Measurements from ENCODE around the gene XG. TPM values are rescaled to one million over a fixed set of nuclear protein-coding genes. Genes with fewer than 3 reads are reported as not detected.
"Not testable (repeated sequence)": the region's sequence is repeated elsewhere in the genome, so short reads cannot be mapped to it uniquely, and the experiment has no call there.

XG gene
- total RNA-seq, 1 donor from 2014 or later, result not detected

DNA sequence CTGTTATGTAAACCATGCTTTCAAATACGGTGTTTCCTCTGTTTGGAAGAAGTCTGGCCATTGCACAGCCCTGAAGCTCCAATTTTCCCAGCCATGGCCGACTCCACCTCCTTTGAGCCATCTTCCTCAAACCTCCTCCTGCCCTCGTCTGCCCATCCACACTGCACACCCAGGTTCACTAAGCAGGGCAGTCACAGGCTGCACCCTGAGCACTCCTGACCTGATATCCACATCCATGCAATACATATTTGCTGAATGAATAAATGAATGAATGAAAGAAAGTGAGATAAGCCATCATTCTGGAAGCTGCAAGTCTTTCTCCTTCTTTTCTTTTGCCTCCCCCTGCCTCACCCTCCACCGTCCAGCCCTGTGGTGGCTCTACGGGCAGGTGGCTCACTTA, 22.2 kb downstream of the XG start:
- TF ChIP-seq, protein P1, sequence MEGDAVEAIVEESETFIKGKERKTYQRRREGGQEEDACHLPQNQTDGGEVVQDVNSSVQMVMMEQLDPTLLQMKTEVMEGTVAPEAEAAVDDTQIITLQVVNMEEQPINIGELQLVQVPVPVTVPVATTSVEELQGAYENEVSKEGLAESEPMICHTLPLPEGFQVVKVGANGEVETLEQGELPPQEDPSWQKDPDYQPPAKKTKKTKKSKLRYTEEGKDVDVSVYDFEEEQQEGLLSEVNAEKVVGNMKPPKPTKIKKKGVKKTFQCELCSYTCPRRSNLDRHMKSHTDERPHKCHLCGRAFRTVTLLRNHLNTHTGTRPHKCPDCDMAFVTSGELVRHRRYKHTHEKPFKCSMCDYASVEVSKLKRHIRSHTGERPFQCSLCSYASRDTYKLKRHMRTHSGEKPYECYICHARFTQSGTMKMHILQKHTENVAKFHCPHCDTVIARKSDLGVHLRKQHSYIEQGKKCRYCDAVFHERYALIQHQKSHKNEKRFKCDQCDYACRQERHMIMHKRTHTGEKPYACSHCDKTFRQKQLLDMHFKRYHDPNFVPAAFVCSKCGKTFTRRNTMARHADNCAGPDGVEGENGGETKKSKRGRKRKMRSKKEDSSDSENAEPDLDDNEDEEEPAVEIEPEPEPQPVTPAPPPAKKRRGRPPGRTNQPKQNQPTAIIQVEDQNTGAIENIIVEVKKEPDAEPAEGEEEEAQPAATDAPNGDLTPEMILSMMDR (IDR thresholded peaks at IDR 0.05), result no peak
- intact Hi-C loops (cut with micrococcal nuclease), result no loop called here
- no peak overlapping the region for H3K27ac Mint-ChIP-seq
- ATAC-seq (ENCODE audit: low read depth) (no peak), DNase-seq (no peak)
- ChIA-PET CTCF (no interaction called here), POLR2A (no interaction called here)
- peaks cover 16% of the 10 kb centered on the region for H3K9me3 Mint-ChIP-seq
- H3K27me3 Mint-ChIP-seq, result peaks cover 12% of the 10 kb centered on the region
- no peaks in the 10 kb centered on the region for H3K4me1 Mint-ChIP-seq
- no peak overlapping the region for H3K4me3 Mint-ChIP-seq
- H3K36me3 Mint-ChIP-seq (ENCODE audit: low read depth), result no peaks in the 10 kb centered on the region

DNA sequence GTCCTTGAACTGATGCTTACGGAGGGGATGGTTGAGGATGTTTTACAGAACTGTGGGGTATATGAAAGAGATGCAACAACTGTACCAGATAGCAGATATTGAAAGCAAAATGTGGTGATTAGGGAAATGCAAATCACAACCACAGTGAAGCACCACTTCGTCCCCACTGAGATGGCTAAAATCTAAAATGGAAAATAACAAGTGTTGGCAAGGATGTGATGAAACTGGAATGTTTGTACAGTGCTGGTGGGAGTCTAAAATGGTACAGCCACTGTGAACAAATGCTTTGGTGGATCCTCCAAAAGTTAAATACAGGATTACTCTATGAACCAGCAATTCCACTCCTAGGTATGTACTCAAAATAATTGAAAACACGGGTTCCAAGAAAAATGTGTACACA, 22.9 kb downstream of the XG start:
- TF ChIP-seq, protein P1 (IDR thresholded peaks at IDR 0.05), result no peak
- H3K4me3 Mint-ChIP-seq, result no peak overlapping the region
- ChIA-PET CTCF (no interaction called here), POLR2A (no interaction called here)
- DNase-seq (no peak), ATAC-seq (ENCODE audit: low read depth) (no peak)
- intact Hi-C loops (cut with micrococcal nuclease), result no loop called here
- peaks cover 7% of the 10 kb centered on the region for H3K27me3 Mint-ChIP-seq
- H3K36me3 Mint-ChIP-seq (ENCODE audit: low read depth), result no peaks in the 10 kb centered on the region
- no peaks in the 10 kb centered on the region for H3K4me1 Mint-ChIP-seq
- H3K27ac Mint-ChIP-seq, result no peak overlapping the region
- peaks cover 14% of the 10 kb centered on the region for H3K9me3 Mint-ChIP-seq

DNA sequence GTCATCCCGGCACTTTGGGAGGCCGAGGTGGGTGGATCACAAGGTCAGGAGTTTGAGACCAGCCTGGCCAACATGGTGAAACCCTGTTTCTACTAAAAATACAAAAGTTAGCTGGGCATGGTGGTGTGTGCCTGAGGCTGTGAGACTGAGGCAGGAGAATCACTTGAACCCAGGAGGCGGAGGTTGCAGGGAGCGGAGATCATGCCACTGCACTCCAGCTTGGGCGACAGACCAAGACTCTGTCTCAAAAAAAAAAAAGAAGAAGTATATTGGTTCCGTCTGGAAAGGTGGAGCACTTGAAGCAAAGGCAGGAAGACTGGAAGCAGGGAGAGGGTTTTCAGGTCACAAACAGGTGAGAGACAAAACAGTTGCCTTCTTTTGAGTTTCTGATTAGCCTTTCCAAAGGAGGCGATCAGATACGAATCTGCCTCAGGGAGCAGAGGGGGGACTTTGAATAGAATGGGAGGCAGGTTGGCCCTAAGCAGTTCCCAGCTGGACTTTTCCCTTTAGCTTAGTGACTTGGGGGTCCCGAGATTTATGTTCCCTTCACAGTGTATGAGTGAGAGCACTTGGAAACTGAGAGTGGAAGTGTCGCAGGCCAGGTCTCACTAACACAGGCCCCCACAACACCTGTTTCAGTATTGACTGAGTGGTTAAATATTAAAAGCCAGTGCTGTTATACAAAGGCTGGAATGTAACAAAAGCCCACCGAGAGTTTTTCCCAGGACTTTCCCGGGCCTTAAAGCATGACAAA, 28.8 kb downstream of the XG start:
- H3K36me3 Mint-ChIP-seq (ENCODE audit: low read depth); ATAC-seq (ENCODE audit: low read depth); intact Hi-C loops (cut with micrococcal nuclease); H3K9me3 Mint-ChIP-seq; DNase-seq; H3K4me3 Mint-ChIP-seq; POLR2A ChIA-PET; H3K4me1 Mint-ChIP-seq; H3K27me3 Mint-ChIP-seq; H3K27ac Mint-ChIP-seq; CTCF ChIA-PET: not testable (repeated sequence)

DNA sequence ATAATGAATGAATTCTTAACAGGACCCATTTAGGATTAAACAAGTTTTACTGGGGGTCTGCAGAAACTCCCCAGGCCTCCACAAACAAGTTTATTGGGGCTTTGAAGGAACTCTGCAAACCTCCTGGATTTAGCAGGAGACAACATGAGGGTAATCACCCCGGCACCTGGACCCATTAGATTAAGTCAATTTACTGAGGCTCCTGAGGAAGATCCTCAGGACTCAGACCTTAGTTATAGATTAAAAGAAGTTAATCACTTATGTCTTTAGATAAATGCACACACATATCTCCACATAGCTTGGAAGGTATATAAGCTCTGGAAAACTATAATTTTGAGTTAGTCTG, 29.4 kb downstream of the XG start:
- Mint-ChIP-seq H3K4me1 (no peaks in the 10 kb centered on the region), H3K27ac (no peak overlapping the region), H3K36me3 (ENCODE audit: low read depth) (no peaks in the 10 kb centered on the region), H3K27me3 (peaks cover 7% of the 10 kb centered on the region), H3K4me3 (no peak overlapping the region), H3K9me3 (no peaks in the 10 kb centered on the region)
- DNase-seq (no peak), ATAC-seq (ENCODE audit: low read depth) (no peak)
- CTCF ChIA-PET, result no interaction called here
- intact Hi-C loops (cut with micrococcal nuclease), result no loop called here
- POLR2A ChIA-PET, result no interaction called here
- TF ChIP-seq, protein P1 (IDR thresholded peaks at IDR 0.05), result no peak

DNA sequence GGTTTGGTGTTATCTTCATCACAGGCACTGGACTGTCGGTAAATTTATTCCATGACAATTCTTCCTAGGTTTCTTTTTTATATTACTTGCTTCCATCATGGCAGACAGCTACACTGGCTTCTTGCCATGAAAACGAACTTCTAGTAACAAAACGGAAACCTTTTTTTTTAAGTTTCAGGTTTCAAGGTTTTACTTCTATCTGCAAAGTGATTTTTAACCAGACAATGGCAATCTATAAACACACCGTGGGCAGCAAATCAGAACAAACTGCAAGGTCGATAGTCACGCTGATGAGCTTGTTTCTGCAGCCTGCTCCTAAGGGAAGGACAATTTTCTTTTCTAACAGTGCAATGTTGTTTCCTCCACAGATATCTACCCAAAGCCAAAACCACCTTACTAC, 29.9 kb downstream of the XG start:
- Mint-ChIP-seq H3K4me1 (no peaks in the 10 kb centered on the region), H3K27ac (no peak overlapping the region), H3K27me3 (peaks cover 7% of the 10 kb centered on the region), H3K4me3 (no peak overlapping the region), H3K36me3 (ENCODE audit: low read depth) (no peaks in the 10 kb centered on the region), H3K9me3 (no peaks in the 10 kb centered on the region)
- no peak for DNase-seq
- CTCF ChIA-PET, result no interaction called here
- no peak for ATAC-seq (ENCODE audit: low read depth)
- intact Hi-C loops (cut with micrococcal nuclease), result no loop called here
- POLR2A ChIA-PET, result no interaction called here
- TF ChIP-seq, protein P1 (IDR thresholded peaks at IDR 0.05), result no peak

DNA sequence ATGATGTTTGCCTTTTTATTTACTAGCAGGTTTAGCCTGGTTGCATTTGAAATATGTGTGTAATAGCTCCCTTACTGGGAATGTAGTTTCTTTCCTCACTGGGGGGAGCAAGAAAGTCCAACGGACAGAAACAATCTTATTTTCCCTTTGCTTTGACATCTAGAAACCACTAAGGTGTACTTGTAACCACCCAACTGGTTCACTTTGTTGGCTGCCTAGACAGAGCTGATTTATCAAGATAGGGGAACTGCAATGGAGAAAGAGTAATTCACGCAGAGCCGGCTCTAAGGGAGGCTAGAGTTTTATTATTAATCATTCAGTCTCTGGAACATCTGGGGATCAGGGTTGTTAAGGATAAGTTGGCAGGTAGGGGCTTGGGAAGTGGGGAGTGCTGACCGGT, 30.3 kb downstream of the XG start:
- H3K4me1 Mint-ChIP-seq, result no peaks in the 10 kb centered on the region
- ChIA-PET CTCF (no interaction called here), POLR2A (no interaction called here)
- no peak overlapping the region for H3K4me3 Mint-ChIP-seq
- TF ChIP-seq, protein P1 (IDR thresholded peaks at IDR 0.05), result no peak
- H3K27me3 Mint-ChIP-seq, result peaks cover 7% of the 10 kb centered on the region
- no peaks in the 10 kb centered on the region for H3K9me3 Mint-ChIP-seq
- H3K36me3 Mint-ChIP-seq (ENCODE audit: low read depth), result no peaks in the 10 kb centered on the region
- no peak overlapping the region for H3K27ac Mint-ChIP-seq
- intact Hi-C loops (cut with micrococcal nuclease), result no loop called here
- ATAC-seq (ENCODE audit: low read depth), result no peak
- no peak for DNase-seq

Data from activated B cell treated with CpG ODN at 0.5 μM for 24 hours (primary cell).